Right lobe of liver (tissue), 4 donors: ENCODE results near the gene TPD52L2.

Experiments
- POLR2A ChIP-seq: fragments of 450-650 bp; IDR thresholded peaks from one replicate; pipeline ENCODE4 v1.6.1; 2017; ENCODE audit warnings: antibody characterized with exemption, mild to moderate bottlenecking
- TF ChIP-seq, protein P1 (sequence below), 4 donors: fragments of 200-600 bp in 3 of 4; fragments of 450-650 bp in 1 of 4; IDR thresholded peaks; one replicate each; pipeline versions ENCODE4 v1.5.1 to v1.8.0; 2016 to 2022; ENCODE audit warnings: antibody characterized with exemption in 4 of 4, mild to moderate bottlenecking in 2 of 4
- donor health status: DM: no; HTN: no; CAD: no.
- donor health status: DM: no; HTN: no; CAD: no.
- donor health status: DM: no; HTN: yes; CAD: no.

DNA sequence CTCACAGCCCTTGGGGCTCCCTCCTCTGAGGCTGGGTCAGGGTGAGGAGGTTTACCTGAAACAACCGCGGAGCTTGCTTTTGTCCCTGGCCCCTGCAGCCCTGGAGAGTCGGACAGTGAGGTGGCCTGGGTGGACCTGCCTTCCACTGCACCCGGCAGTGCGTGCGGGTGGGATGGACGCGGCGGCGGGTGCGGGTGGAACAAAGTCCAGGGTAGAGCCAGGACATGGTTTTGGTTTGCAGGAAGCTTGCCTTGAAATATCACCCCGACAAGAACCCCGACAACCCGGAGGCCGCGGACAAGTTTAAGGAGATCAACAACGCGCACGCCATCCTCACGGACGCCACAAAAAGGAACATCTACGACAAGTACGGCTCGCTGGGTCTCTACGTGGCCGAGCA is 64.0 kb downstream of the TPD52L2 start:
- TF ChIP-seq POLR2A, result no peak
- TF ChIP-seq, protein P1, sequence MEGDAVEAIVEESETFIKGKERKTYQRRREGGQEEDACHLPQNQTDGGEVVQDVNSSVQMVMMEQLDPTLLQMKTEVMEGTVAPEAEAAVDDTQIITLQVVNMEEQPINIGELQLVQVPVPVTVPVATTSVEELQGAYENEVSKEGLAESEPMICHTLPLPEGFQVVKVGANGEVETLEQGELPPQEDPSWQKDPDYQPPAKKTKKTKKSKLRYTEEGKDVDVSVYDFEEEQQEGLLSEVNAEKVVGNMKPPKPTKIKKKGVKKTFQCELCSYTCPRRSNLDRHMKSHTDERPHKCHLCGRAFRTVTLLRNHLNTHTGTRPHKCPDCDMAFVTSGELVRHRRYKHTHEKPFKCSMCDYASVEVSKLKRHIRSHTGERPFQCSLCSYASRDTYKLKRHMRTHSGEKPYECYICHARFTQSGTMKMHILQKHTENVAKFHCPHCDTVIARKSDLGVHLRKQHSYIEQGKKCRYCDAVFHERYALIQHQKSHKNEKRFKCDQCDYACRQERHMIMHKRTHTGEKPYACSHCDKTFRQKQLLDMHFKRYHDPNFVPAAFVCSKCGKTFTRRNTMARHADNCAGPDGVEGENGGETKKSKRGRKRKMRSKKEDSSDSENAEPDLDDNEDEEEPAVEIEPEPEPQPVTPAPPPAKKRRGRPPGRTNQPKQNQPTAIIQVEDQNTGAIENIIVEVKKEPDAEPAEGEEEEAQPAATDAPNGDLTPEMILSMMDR (IDR thresholded peaks at IDR 0.05), result no peak
